Iris pigment epithelial cell (primary cell): Measurements from ENCODE around the gene GALNT2.

Source experiments
- DNase-seq: peaks from one replicate; pipeline ENCODE4 v3.0.0-alpha.2; 2011; ENCODE audit warnings: low read depth

Gene GALNT2

GRCh38 chr1:230129341-230129740, 62.3 kb downstream of the GALNT2 start:
- DNase-seq: no peak

DNA sequence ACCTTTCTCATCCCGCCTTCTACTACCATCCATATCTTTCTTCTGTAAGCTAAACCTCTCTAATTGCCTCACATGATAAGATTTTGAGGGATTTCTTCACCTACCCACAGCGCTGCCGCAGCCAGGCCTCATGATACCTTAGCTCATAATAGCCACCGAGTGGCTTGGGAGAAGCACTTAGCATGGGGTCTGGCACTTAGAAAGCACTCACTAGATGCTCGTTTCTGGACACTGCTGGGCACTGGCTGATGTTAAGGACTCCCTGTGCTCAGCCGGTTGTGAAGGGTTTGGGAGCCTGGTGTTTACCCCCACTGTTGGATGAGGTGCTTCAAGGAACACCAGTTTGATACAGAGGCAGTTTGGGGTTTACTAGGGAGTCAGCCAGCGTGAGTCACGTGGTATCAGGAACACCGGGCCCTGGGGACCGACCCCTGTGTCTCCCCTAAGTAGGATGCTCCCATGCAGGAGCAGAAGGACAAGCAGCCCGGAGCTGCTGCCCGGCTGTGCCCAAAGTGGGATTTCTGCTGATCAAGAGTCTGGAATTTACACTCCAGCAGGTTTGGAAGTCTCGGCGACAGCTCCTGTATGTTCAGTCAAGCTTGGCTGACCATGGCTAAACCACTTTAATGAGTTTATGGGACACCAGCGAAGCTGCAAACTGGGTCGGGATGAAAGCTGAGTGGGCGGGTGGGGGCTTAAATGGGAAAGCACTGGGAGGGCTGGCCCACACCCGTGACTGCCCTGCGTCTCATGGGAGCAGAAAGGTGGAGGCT, 63.3 kb downstream of the GALNT2 start:
- DNase-seq: no peak

DNA sequence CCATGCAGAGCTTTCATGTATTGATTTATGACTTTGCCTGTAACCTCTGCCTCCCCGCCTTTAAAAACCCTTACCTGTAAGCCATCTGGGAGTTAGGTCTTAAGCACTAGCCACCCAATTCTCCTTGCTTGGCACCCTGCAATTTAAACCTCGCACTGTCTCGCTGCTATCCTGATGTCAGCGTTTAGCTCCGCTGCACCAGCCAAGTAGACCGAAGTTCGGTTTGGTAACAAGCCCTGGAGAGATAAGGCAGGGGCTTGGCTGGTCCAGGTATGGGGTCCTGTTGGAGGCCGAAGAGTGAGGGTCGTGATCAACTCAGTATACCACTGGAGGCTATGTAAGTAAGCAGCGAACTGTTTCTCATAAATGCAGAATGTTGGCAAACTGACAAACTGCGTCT, 64.4 kb downstream of the GALNT2 start:
- DNase-seq: no peak

DNA sequence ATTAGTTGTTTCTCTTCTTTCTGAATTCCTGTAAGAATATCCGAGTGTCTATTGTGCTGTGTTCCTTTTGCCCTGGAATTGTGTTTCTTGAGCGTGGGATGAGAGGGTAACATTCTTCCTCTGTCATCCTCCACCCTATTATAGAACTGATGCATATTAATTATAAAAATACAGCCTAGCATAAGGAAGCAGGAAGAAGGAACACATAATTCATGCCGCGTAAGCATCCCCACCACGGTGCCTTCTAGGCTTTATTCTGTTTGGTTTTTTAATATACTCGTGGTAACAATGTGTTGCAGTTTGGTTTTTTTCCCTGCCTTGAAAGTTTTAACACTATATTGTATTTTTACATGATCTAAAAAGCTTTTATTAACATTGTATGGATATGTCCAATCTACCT, 65.7 kb downstream of the GALNT2 start:
- no peak for DNase-seq

DNA sequence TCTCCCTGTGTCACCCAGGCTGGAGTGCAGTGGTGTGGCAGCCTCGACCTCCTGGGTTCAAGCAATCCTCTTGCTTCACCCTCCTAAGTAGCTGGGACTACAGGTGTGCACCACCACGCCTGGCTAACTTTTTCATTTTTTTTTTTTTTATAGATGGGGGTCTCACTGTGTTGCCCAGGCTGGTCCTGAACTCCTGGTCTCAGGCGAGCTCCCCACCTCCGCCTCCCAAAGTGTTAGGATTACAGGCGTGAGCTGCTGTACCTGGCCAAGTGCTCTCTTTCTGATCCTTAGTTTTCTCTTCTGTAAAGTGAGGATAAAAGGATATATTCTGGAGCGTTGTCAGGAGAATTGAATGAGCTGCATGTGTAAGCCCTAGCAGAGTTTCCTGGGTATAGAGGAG, 68.7 kb downstream of the GALNT2 start:
- DNase-seq: no peak

DNA sequence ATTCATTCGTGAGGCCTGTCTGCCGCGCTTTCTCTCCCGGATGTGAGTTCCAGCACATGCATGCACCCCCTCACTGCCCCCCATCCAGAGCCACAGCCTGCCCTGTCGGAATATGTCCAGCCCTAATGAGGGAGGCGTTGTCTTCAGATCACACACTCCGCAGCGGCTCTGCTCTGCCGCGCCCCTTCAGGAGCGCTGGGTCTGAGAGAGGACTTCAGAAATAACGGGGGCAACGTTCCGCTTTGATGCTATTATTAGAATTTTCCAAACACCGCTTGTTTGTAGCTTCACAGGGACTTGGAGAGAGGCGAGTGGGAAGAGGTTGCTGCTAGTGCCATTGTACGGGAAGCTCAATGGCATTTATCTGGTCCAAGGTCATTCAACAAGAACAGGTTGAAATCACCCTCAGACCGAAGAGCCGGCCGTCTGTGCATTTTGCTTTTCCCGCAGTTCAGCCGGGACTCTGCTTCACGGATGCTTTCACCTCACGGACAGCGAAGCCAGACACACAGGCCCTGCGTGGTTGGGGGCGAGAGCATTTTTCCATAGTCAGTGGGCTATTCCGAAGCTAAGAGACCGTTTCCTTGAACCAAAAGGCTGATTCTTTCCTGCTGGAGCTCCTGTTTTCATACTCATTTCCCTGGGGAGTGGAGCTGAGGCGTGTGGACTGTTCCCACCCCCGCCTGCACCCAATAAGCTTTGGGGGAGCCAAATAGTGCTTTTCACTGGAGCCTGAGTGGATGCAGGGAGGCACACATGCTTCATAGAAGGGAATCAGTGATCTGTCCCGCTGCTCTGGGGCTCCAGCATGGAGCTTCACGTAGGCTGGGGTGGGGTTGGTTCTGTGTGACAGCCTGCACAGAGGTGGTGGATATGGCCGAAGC, 69.7 kb downstream of the GALNT2 start:
- no peak for DNase-seq

DNA sequence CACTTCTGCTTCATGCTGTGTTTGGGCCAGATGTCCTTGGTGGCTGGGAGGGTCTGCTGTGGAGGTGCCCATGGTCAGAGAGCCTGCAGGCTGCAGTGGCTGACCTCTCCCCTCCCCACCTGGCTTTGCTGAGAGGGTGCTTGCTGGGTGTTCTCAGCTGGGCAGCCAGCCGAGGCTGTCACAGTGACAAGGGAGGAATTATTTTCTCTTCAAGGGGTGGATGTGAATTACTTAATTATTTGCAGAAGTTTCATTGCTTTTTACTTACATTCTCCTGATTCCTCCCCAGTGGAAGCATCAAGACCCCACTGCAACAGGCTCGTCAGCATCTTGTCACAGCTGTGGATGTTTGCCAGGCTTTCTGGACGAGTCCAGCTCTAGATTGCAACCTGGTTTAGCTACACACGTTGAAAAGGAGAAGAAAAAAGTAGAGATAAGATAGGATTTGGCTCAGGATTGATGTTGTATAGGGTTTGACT, 70.3 kb downstream of the GALNT2 start:
- DNase-seq: no peak

GRCh38 chr1:230138561-230139239, 71.7 kb downstream of the GALNT2 start:
- no peak for DNase-seq

GRCh38 chr1:230139315-230139714, 72.3 kb downstream of the GALNT2 start:
- DNase-seq: no peak

DNA sequence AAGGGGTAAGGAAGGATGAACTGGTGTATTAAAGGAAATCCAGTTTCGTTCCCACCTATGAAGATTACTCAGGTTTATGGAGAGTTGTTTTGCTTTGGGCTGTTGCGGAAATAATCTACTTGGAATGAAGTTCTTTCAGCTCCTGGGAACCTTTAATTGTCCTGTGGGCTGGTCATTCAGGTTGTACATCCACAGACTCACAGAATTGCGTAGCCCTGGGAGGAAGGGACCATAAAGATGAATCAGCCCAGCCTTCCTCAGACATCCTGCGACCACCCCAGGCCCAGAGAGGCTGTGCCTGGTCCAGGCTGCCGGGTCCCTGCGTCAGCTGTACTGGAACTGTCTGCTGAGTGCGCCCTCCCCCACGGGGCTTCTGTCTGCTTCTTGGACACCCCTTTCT, 72.7 kb downstream of the GALNT2 start:
- DNase-seq: no peak

GRCh38 chr1:230140221-230141020, 73.4 kb downstream of the GALNT2 start:
- DNase-seq: peak; percentile 70

DNA sequence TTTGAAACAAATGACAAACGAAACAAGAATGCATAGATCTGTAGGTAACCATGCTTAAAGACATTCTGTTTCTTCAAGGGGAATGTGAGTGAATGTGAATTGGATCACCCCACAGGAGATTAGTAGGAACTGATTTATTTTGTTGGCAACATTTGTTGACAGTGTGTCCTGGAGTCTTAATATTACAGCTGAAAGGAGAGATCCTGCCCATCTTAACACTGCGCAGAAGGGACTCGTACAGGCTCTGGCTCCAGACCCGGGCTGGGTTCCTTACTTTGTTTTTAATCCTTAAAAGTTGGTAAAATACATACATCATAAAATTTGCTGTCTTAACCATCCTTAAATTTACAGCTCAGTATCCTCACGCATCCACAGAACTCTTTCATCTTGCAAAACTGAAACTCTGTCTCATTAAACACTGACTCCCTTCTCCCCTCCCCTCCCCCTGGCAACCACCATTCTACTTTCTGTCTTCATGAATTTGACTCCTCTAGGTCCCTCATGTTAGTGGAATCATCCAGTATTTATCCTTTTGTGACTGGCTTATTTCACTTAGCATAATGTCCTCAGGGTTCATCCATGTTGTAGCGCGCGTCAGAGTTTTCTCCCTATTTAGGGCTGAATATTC, 74.1 kb downstream of the GALNT2 start:
- DNase-seq: peak; percentile 83

DNA sequence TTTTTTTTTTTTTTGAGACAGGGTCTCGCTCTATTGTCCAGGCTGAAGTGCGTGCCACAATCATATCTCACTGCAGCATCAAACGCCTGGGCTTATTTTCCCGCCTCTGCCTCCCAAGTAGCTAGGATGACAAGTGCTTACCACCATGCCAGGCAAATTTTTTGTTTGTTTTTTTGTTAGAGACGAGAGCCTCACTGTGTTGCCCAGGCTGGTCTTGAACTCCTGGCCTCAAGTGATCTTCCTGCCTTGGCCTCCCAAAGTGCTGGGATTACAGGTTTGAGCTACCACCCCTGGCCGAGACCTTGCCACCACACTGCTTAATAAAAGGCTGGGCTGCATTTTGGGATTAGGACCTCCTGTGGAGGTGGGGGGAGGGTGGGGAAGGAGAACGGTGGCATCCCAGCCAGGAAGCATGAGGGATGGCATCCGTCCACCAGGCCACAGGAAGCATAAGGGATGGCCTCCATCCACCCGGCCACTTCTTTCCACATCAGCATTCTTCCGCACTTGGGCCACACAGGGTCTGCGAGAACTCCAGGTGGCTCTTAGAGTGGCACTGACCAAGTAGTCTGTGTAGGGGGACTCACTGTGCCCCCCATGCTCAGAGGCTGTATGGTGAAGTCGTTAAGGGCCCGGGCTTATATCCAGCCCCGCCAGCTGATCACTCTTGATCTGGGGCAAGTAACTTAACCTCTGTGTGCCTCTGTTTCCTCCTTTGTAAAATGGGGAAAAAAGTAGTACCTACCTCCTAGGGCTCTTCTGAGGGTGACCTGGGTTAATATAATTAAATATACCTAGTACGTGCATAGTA, 75.0 kb downstream of the GALNT2 start:
- DNase-seq: no peak

DNA sequence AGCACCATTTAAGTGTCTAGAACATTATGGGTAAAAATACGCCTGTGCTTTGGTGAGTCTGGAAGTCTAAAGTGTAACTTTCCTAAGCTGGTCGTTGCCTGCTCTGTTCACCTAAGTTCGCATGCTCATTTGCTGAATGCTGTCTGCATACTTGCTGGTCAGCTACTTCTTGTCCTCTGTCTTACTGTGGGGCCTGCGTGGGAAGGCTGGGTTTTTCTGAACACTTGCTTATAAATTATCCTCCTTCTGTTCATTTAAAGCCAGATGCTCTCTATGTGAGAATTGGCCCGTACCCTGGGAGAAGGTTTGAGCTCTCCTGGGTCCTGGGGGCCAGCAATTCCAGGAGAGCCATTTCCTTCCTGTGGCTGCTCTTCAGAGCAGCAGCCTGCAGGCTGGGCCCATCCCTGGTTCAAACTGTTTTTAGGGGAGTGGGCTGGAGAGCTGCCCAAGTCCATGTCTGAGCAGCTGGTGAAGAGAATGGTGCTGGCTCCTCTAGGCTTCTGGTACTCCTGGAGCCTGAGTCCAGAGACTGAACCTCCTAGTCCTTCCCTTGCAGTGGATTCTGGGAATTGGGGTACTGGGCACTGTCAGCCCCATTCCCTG, 75.7 kb downstream of the GALNT2 start:
- no peak for DNase-seq

- no peak for DNase-seq
These were observed 76.5 kb downstream of the GALNT2 start for GRCh38 chr1:230143534-230143933.

DNA sequence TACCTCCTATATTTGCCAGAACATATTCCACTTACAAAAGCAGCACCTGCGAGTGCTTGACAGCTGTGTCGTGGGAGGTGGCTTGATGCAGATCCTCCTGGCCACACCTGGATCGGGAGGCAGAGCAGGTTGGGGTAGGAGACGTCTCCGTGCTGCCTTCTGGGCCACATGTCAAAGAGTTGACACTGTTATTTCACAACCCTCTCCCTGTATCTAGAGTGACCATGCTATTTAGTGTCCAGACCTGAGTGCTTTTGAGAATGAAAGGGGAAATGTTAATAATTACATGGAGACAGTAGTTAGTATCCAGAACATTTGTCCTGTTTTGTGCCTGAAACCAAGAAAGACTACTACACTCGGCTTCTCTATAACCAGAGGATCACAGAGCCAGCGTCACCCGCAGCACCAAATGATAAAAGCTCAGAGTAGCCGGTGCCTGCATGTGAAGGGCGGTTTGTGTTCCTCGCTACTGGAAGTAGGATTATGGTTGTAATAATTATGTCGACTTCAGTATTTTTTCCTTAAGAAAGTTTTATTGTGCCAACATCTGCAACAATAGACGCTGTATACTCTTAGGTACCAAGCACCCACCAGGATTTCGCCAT, 77.1 kb downstream of the GALNT2 start:
- no peak for DNase-seq

GRCh38 chr1:230144758-230145504, 77.9 kb downstream of the GALNT2 start:
- DNase-seq: no peak

DNA sequence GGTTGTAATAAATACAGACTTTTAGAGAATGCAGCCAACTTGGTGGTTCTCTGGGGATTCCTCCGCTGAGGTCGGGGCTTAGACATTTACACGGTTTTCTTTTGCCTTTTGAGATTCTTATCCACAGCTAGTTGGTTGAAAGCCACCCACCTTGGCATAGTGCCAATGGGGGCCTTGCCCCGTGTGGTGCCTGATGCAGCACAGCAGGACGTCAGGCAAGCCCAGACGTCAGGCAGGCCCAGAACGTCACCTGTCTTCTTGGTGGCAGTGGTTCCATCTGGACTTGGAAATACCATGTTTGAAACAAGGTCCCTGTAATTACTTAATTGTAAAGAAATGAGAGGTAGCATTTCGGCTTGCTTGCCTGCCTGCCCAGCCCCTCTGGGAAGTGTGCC, 78.5 kb downstream of the GALNT2 start:
- DNase-seq: no peak

GRCh38 chr1:230145953-230146476, 79.0 kb downstream of the GALNT2 start:
- no peak for DNase-seq
